H9 (cell line): ENCODE results near the gene ERN1. TPM values are rescaled to one million over a fixed set of nuclear protein-coding genes. Genes with fewer than 3 reads are reported as not detected.

Experiments used
- DNase-seq: peaks from one replicate; pipeline ENCODE4 v3.0.0-alpha.2; 2017
- H2AFZ ChIP-seq: one replicate; pipeline ENCODE4 v1.6.1; 2013; ENCODE audit warnings: mild to moderate bottlenecking, low read length, control low read depth, moderate library complexity
- H2AK5ac ChIP-seq: 2 replicates; pipeline ENCODE4 v1.6.1; 2013; ENCODE audit warnings: low read length, control low read depth, mixed read lengths; ENCODE audit not compliant: insufficient read length
- H2BK120ac ChIP-seq: one replicate; pipeline ENCODE4 v1.6.1; 2013; ENCODE audit warnings: low read depth, mild to moderate bottlenecking, low read length, control low read depth, inconsistent platforms; ENCODE audit not compliant: poor library complexity, severe bottlenecking
- H2BK12ac ChIP-seq: 2 replicates; pipeline ENCODE4 v1.6.1; 2013; ENCODE audit warnings: low read length, control low read depth, mixed read lengths, low read depth; ENCODE audit not compliant: insufficient read length
- H2BK15ac ChIP-seq: 2 replicates; pipeline ENCODE4 v1.6.1; 2013; ENCODE audit warnings: low read depth, low read length, control low read depth
- H2BK20ac ChIP-seq: one replicate; pipeline ENCODE4 v1.6.1; 2013; ENCODE audit warnings: low read depth, mild to moderate bottlenecking, low read length, control low read depth, inconsistent platforms; ENCODE audit not compliant: poor library complexity, severe bottlenecking
- H2BK5ac ChIP-seq: 2 replicates; pipeline ENCODE4 v1.6.1; 2013; ENCODE audit warnings: low read length, control low read depth, mixed read lengths; ENCODE audit not compliant: insufficient read length
- H3K14ac ChIP-seq: 2 replicates; pipeline ENCODE4 v1.6.1; 2013; ENCODE audit warnings: low read length, control low read depth; ENCODE audit not compliant: insufficient read depth
- H3K18ac ChIP-seq: 2 replicates; pipeline ENCODE4 v1.6.1; 2013; ENCODE audit warnings: low read depth, mild to moderate bottlenecking, mixed read lengths, low read length, control low read depth; ENCODE audit not compliant: insufficient read length
- H3K23ac ChIP-seq: 2 replicates; pipeline ENCODE4 v1.6.1; 2013; ENCODE audit warnings: low read length, control low read depth, mixed read lengths, low read depth; ENCODE audit not compliant: insufficient read length
- H3K23me2 ChIP-seq: 2 replicates; pipeline ENCODE4 v1.6.1; 2013; ENCODE audit warnings: low read depth, mild to moderate bottlenecking, mixed read lengths, low read length, control low read depth; ENCODE audit not compliant: insufficient read length, poor library complexity, severe bottlenecking
- H3K27ac ChIP-seq: 2 replicates; pipeline ENCODE4 v1.5.1; 2013; ENCODE audit warnings: low read length, control low read depth, mixed read lengths, low read depth; ENCODE audit not compliant: insufficient read length
- H3K27me3 ChIP-seq: 2 replicates; pipeline ENCODE4 v1.6.1; 2013; ENCODE audit warnings: low read length, control low read depth, inconsistent platforms; ENCODE audit not compliant: insufficient read depth
- H3K4ac ChIP-seq: 2 replicates; pipeline ENCODE4 v1.6.1; 2013; ENCODE audit warnings: low read depth, mild to moderate bottlenecking, control low read depth, inconsistent platforms, low read length, moderate library complexity
- H3K4me1 ChIP-seq: 2 replicates; pipeline ENCODE4 v1.6.1; 2013; ENCODE audit warnings: low read length, control low read depth, inconsistent platforms; ENCODE audit not compliant: insufficient read depth
- H3K4me2 ChIP-seq: 2 replicates; pipeline ENCODE4 v1.6.1; 2013; ENCODE audit warnings: low read length, control low read depth, mixed read lengths; ENCODE audit not compliant: insufficient read length, insufficient read depth
- H3K56ac ChIP-seq: 2 replicates; pipeline ENCODE4 v1.6.1; 2013; ENCODE audit warnings: low read depth, mild to moderate bottlenecking, mixed read lengths, low read length, control low read depth; ENCODE audit not compliant: insufficient read length
- H3K79me1 ChIP-seq: 2 replicates; pipeline ENCODE4 v1.6.1; 2013; ENCODE audit warnings: low read depth, mild to moderate bottlenecking, moderate library complexity, low read length, control low read depth, inconsistent platforms; ENCODE audit not compliant: insufficient read depth, poor library complexity, severe bottlenecking
- H3K79me2 ChIP-seq: 2 replicates; pipeline ENCODE4 v1.6.1; 2013; ENCODE audit warnings: low read length, control low read depth, inconsistent platforms; ENCODE audit not compliant: insufficient read depth
- H3K9ac ChIP-seq: 2 replicates; pipeline ENCODE4 v1.6.1; 2013; ENCODE audit warnings: low read length, control low read depth, mixed read lengths; ENCODE audit not compliant: insufficient read length; ENCODE audit errors: extremely low read depth
- H3K9me3 ChIP-seq: one replicate; pipeline ENCODE4 v1.6.1; 2013; ENCODE audit warnings: low read depth, low read length, inconsistent platforms; ENCODE audit not compliant: control insufficient read depth
- H3T11ph ChIP-seq: one replicate; pipeline ENCODE4 v1.6.1; 2013; ENCODE audit warnings: mild to moderate bottlenecking, low read length, control low read depth, inconsistent platforms
- H4K20me1 ChIP-seq: one replicate; pipeline ENCODE4 v1.6.1; 2013; ENCODE audit not compliant: control insufficient read depth, insufficient read length, insufficient read depth
- H4K5ac ChIP-seq: 2 replicates; pipeline ENCODE4 v1.6.1; 2013; ENCODE audit warnings: low read depth, mild to moderate bottlenecking, mixed read lengths, low read length, control low read depth; ENCODE audit not compliant: insufficient read length
- H4K8ac ChIP-seq: replicated peaks from 2 replicates; pipeline ENCODE4 v1.6.1; 2013; ENCODE audit warnings: low read length, control low read depth, mixed read lengths, low read depth; ENCODE audit not compliant: insufficient read length
- H4K91ac ChIP-seq: 2 replicates; pipeline ENCODE4 v1.6.1; 2013; ENCODE audit warnings: low read depth, mild to moderate bottlenecking, moderate library complexity, mixed read lengths, low read length, control low read depth; ENCODE audit not compliant: insufficient read length
- H3K27ac Mint-ChIP-seq, 3 experiments: 2 replicates in 2 of 3; 3 replicates in 1 of 3; pipeline ENCODE4 v1.8.0; 2020 to 2021; ENCODE audit warnings: mixed read lengths in 3 of 3, mild to moderate bottlenecking in 1 of 3, moderate library complexity in 1 of 3
- H3K27me3 Mint-ChIP-seq: 2 replicates; pipeline ENCODE4 v1.8.0; 2021; ENCODE audit warnings: low read depth, mild to moderate bottlenecking, moderate library complexity, mixed read lengths
- H3K36me3 Mint-ChIP-seq, 3 experiments: 2 replicates in 2 of 3; 3 replicates in 1 of 3; pipeline ENCODE4 v1.8.0; 2020 to 2021; ENCODE audit warnings: low read depth in 3 of 3, mixed read lengths in 3 of 3; ENCODE audit not compliant: insufficient read depth in 1 of 3
- H3K4me1 Mint-ChIP-seq, 2 experiments: 2 replicates each; pipeline ENCODE4 v1.8.0; 2020; ENCODE audit warnings: mixed read lengths in 2 of 2
- H3K4me3 Mint-ChIP-seq, 2 experiments: 2 replicates in 1 of 2; 3 replicates in 1 of 2; pipeline ENCODE4 v1.8.0; 2020 to 2021; ENCODE audit warnings: mild to moderate bottlenecking in 2 of 2, mixed read lengths in 2 of 2, moderate library complexity in 1 of 2
- H3K9me3 Mint-ChIP-seq, 2 experiments: 2 replicates in 1 of 2; 3 replicates in 1 of 2; pipeline ENCODE4 v1.8.0; 2020; ENCODE audit warnings: mild to moderate bottlenecking in 2 of 2, mixed read lengths in 2 of 2, moderate library complexity in 1 of 2
- WGBS: extraction: QIAGEN DNeasy Blood & Tissue Kit; methylation state at CpG from one replicate; pipeline ENCODE4 v1.1.7; 2013; ENCODE audit warnings: missing lambda C conversion rate, low lambda C conversion rate, mixed read lengths; ENCODE audit not compliant: insufficient read length; ENCODE audit errors: extremely low coverage; 5-methylcytosine and 5-hydroxymethylcytosine counted together
- total RNA-seq: library from RNA; stranded (reverse); gene quantifications from 2 replicates; pipeline ENCODE4 v1.2.1, GENCODE V29; 2021
- TF ChIP-seq, protein P1 (sequence below): fragments of 200-600 bp; sonication (generic); conservative IDR thresholded peaks from 3 replicates; pipeline ENCODE4 v1.8.0; 2021; ENCODE audit warnings: antibody characterized with exemption, mild to moderate bottlenecking

Gene ERN1
- total RNA-seq, 1 experiment from 2014 or later = 5.0 TPM

DNA sequence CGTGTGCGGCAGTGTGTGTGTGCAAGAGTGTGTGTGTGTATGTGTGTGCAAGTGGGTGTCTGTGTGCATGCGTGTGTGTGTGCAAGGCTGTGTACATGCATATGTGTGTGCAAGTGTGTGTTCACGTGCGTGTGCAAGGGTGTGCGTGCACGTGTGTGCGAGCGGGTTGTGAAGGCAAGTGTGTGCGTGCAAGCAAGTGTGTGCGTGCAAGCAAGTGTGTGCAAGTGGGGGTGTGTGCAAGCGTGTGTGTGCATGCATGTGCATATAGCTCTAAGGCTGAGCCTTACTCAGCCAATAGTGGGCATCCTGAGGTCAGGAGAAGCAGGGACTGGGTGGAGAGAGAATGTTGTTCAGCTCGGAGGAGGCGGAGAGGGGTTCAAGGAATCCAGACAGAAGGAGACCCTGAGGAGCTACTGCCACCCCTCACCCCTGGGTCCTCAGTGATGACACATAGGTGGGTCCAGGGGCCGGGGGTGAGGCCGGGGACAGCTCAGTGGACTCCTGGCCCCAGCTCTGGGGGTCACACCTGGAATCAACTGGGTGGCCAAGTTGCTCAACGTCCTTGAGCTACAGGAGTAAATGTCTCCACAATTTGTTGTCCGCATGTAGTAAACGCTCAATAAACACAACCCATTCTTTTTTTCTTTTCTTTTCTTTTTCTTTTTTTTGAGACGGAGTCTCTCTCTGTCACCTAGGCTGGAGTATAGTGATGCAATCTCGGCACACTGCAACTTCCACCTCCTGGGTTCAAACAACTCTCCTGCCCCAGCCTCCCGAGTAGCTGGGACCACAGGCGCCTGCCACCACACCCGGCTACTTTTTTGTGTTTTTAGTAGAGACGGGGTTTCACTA is 130.0 kb downstream of the ERN1 start:
- H2BK15ac ChIP-seq = no peak overlapping the region
- H3K4ac ChIP-seq = no peak overlapping the region
- no peak overlapping the region for H3K23ac ChIP-seq
- no peak overlapping the region for H4K91ac ChIP-seq
- H2AK5ac ChIP-seq = no peak overlapping the region
- no peak overlapping the region for H3K9ac ChIP-seq
- H4K5ac ChIP-seq = no peak overlapping the region
- no peak overlapping the region for H3K56ac ChIP-seq
- no peak overlapping the region for H4K8ac ChIP-seq
- no peaks in the 10 kb centered on the region for H4K20me1 ChIP-seq
- H3K79me1 ChIP-seq = no peaks in the 10 kb centered on the region
- no peaks in the 10 kb centered on the region for H3K9me3 ChIP-seq
- no peak overlapping the region for H2BK5ac ChIP-seq
- H2BK120ac ChIP-seq = no peak overlapping the region
- no peak overlapping the region for H3K27ac ChIP-seq
- Mint-ChIP-seq H3K4me3 (peak overlapping the region; percentile 87 to 91), H3K9me3 (no peaks in the 10 kb centered on the region; a peak in 1 of 5 replicates), H3K27ac (no peak overlapping the region), H3K4me1 (peaks cover 3 to 15% of the 10 kb centered on the region in 2 experiments), H3K27me3 (peaks cover 50% of the 10 kb centered on the region), H3K36me3 (0 out of 7 replicates have a peak, but pooled peaks cover 0 to 2% (median 0%) of the 10 kb centered on the region in 3 experiments)
- H3K23me2 ChIP-seq = peaks cover 11% of the 10 kb centered on the region
- H3K4me1 ChIP-seq = 0 out of 2 replicates have a peak, but pooled peaks cover 3% of the 10 kb centered on the region
- H2BK20ac ChIP-seq = no peak overlapping the region
- H3K79me2 ChIP-seq = no peaks in the 10 kb centered on the region
- H2BK12ac ChIP-seq = no peak overlapping the region
- H3K18ac ChIP-seq = no peak overlapping the region
- H2AFZ ChIP-seq = no peak overlapping the region
- H3K14ac ChIP-seq = no peak overlapping the region
- no CpG with 5 or more reads among the region's 25 CpGs for WGBS
- TF ChIP-seq, protein P1, sequence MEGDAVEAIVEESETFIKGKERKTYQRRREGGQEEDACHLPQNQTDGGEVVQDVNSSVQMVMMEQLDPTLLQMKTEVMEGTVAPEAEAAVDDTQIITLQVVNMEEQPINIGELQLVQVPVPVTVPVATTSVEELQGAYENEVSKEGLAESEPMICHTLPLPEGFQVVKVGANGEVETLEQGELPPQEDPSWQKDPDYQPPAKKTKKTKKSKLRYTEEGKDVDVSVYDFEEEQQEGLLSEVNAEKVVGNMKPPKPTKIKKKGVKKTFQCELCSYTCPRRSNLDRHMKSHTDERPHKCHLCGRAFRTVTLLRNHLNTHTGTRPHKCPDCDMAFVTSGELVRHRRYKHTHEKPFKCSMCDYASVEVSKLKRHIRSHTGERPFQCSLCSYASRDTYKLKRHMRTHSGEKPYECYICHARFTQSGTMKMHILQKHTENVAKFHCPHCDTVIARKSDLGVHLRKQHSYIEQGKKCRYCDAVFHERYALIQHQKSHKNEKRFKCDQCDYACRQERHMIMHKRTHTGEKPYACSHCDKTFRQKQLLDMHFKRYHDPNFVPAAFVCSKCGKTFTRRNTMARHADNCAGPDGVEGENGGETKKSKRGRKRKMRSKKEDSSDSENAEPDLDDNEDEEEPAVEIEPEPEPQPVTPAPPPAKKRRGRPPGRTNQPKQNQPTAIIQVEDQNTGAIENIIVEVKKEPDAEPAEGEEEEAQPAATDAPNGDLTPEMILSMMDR = no peak
- H3K4me2 ChIP-seq = no peak overlapping the region
- H3T11ph ChIP-seq = no peak overlapping the region
- peak; percentile 25 for DNase-seq
- H3K27me3 ChIP-seq = peaks cover 6% of the 10 kb centered on the region; the same call in 1 of the 2 replicates
